SK-N-MC (cell line): ENCODE measurements around the gene TKTL2.
A peak's percentile ranks its signal among the peaks of the same experiment; 100 is the strongest.

ENCODE experiments used
- DNase-seq: peaks from one replicate; pipeline ENCODE4 v3.0.0-alpha.2; 2011; ENCODE audit warnings: low read depth, low spot score
- H3K27ac ChIP-seq: fragments of 200-600 bp; sonication (generic); 2 replicates; pipeline ENCODE4 v1.5.1; 2016; ENCODE audit warnings: mixed run types
- H3K36me3 ChIP-seq: fragments of 200-600 bp; sonication (generic); 2 replicates; pipeline ENCODE4 v1.6.1; 2017; ENCODE audit warnings: antibody characterized with exemption, low read length, mixed read lengths; ENCODE audit not compliant: insufficient read depth
- H3K4me3 ChIP-seq: fragments of 200-600 bp; sonication (generic); 2 replicates; pipeline ENCODE4 v1.5.1; 2016
- H3K9ac ChIP-seq: fragments of 200-600 bp; sonication (generic); 2 replicates; pipeline ENCODE4 v1.8.0; 2017; ENCODE audit warnings: mixed run types, mixed read lengths; ENCODE audit not compliant: insufficient read length
- H3K9me3 ChIP-seq: fragments of 200-600 bp; sonication (generic); 2 replicates; pipeline ENCODE4 v1.6.1; 2017; ENCODE audit warnings: low read depth, mild to moderate bottlenecking, antibody characterized with exemption, low read length, moderate library complexity, mixed read lengths
- EZH2 ChIP-seq: fragments of 200-600 bp; sonication (generic); IDR thresholded peaks from one replicate; pipeline ENCODE4 v1.6.1; 2017; ENCODE audit warnings: antibody characterized with exemption
- FOXP2 ChIP-seq: optimal IDR thresholded peaks from 2 replicates; pipeline ENCODE3; 2011; ENCODE audit warnings: mild to moderate bottlenecking, moderate library complexity; ENCODE audit not compliant: insufficient read depth; ENCODE audit errors: extremely low read length, control extremely low read depth
- POLR2AphosphoS5 ChIP-seq: IDR thresholded peaks from 2 replicates; pipeline ENCODE4 v1.6.1; 2012; ENCODE audit warnings: mild to moderate bottlenecking, low read depth, low read length, borderline replicate concordance

The TKTL2 gene

GRCh38 chr4:163473576-163473975 lies at the start of gene TKTL2:
Gene TKTL2, minus strand, starts transcription at chr4:163473754. Its CDS starts 20 bp downstream, at chr4:163473734.
- no peak for TF ChIP-seq POLR2AphosphoS5
- no peak for TF ChIP-seq FOXP2
- no peak for TF ChIP-seq EZH2
- Histone ChIP-seq H3K4me3 (no peak within 1 kb of the TSS), H3K36me3 (no peaks in the 10 kb centered on the region), H3K9ac (no peak within 1 kb of the TSS), H3K27ac (no peak within 1 kb of the TSS), H3K9me3 (no peaks in the 10 kb centered on the region)
- DNase-seq = no peak

GRCh38 chr4:163515198-163515597 lies 41.6 kb upstream of the TKTL2 start:
- H3K27ac ChIP-seq = no peak overlapping the region
- no peak for DNase-seq
- H3K4me3 ChIP-seq = no peak overlapping the region
- TF ChIP-seq POLR2AphosphoS5 = no peak
- TF ChIP-seq FOXP2 = no peak
- no peak for TF ChIP-seq EZH2
- H3K36me3 ChIP-seq = peaks cover 99% of the 10 kb centered on the region
- H3K9me3 ChIP-seq = no peaks in the 10 kb centered on the region
- no peak overlapping the region for H3K9ac ChIP-seq

GRCh38 chr4:163505374-163505773 lies 31.8 kb upstream of the TKTL2 start:
- H3K4me3 ChIP-seq = no peak overlapping the region
- H3K9ac ChIP-seq = no peak overlapping the region
- no peak for TF ChIP-seq FOXP2
- TF ChIP-seq EZH2 = no peak
- no peak for TF ChIP-seq POLR2AphosphoS5
- H3K36me3 ChIP-seq = peaks cover 63% of the 10 kb centered on the region
- H3K9me3 ChIP-seq = peaks cover 10% of the 10 kb centered on the region; the same call in 1 of the 2 replicates
- peak overlapping the region; percentile 16; the same call in 1 of the 2 replicates for H3K27ac ChIP-seq
- no peak for DNase-seq

GRCh38 chr4:163500586-163500985 lies 27.0 kb upstream of the TKTL2 start:
- H3K9ac ChIP-seq = no peak overlapping the region
- TF ChIP-seq FOXP2 = no peak
- no peak for TF ChIP-seq EZH2
- TF ChIP-seq POLR2AphosphoS5 = no peak
- H3K27ac ChIP-seq = no peak overlapping the region
- H3K4me3 ChIP-seq = no peak overlapping the region
- H3K9me3 ChIP-seq = peaks cover 14% of the 10 kb centered on the region; the same call in 1 of the 2 replicates
- DNase-seq = no peak
- peaks cover 59% of the 10 kb centered on the region for H3K36me3 ChIP-seq

- H3K27ac ChIP-seq = peak overlapping the region; percentile 97; the same call in 1 of the 2 replicates
- peaks cover 9% of the 10 kb centered on the region; the same call in 1 of the 2 replicates for H3K9me3 ChIP-seq
- peak overlapping the region; percentile 99 for H3K9ac ChIP-seq
- H3K36me3 ChIP-seq = peaks cover 42% of the 10 kb centered on the region
- no peak for DNase-seq
- peak overlapping the region; percentile 100 for H3K4me3 ChIP-seq
- no peak for TF ChIP-seq POLR2AphosphoS5
- no peak for TF ChIP-seq EZH2
- TF ChIP-seq FOXP2 = no peak
Measured at GRCh38 chr4:163495900-163496299, 22.3 kb upstream of the TKTL2 start.

- Histone ChIP-seq H3K36me3 (peaks cover 29% of the 10 kb centered on the region), H3K27ac (peak within 1 kb of the TSS; percentile 97), H3K4me3 (peak within 1 kb of the TSS; percentile 100), H3K9ac (peak within 1 kb of the TSS; percentile 99), H3K9me3 (peaks cover under 1% of the 10 kb centered on the region; the same call in 1 of the 2 replicates)
- TF ChIP-seq POLR2AphosphoS5 = peak; percentile 90
- no peak for TF ChIP-seq FOXP2
- peak; percentile 81 for DNase-seq
Measured at GRCh38 chr4:163494360-163495241, 21.0 kb upstream of the TKTL2 start, which contains the start of gene TMA16. Gene TMA16, plus strand, starts transcription at chr4:163494690. Its CDS starts 112 bp downstream, at chr4:163494802.

GRCh38 chr4:163493643-163494359 lies 20.2 kb upstream of the TKTL2 start:
- DNase-seq = no peak
- Histone ChIP-seq H3K9ac (peak overlapping the region; percentile 99), H3K4me3 (peak overlapping the region; percentile 100), H3K9me3 (no peaks in the 10 kb centered on the region; the same call in 1 of the 2 replicates), H3K36me3 (peaks cover 21% of the 10 kb centered on the region), H3K27ac (peak overlapping the region; percentile 97)
- TF ChIP-seq EZH2 (no peak), FOXP2 (no peak), POLR2AphosphoS5 (no peak)

GRCh38 chr4:163492951-163493504 lies 19.5 kb upstream of the TKTL2 start:
- DNase-seq = no peak
- no peak for TF ChIP-seq EZH2
- TF ChIP-seq FOXP2 = no peak
- 0 out of 2 replicates have a peak, but pooled peaks have one; percentile 22 for TF ChIP-seq POLR2AphosphoS5
- H3K27ac ChIP-seq = no peak overlapping the region
- peaks cover 18% of the 10 kb centered on the region for H3K36me3 ChIP-seq
- H3K9me3 ChIP-seq = no peaks in the 10 kb centered on the region; the same call in 1 of the 2 replicates
- H3K4me3 ChIP-seq = no peak overlapping the region
- no peak overlapping the region for H3K9ac ChIP-seq
